DND-41 (cell line): ENCODE data around the gene MMAB.

ENCODE experiments used
- ATAC-seq: fragments of 200-7000 bp; cut with Tn5 transposase; 3 replicates; pipeline ENCODE4 v1.9.1; 2021; ENCODE audit warnings: low read depth; ENCODE audit not compliant: insufficient read depth
- DNase-seq: peaks from one replicate; pipeline ENCODE4 v3.0.0-alpha.2; 2020
- H2AFZ ChIP-seq: 2 replicates; pipeline ENCODE4 v1.6.0; 2012; ENCODE audit warnings: low read depth, low read length
- H3K27ac ChIP-seq: 2 replicates; pipeline ENCODE4 v1.5.1; 2012; ENCODE audit warnings: low read length, inconsistent platforms
- H3K27me3 ChIP-seq: fragments of 200-600 bp; sonication (generic); 2 replicates; pipeline ENCODE4 v1.6.0; 2012; ENCODE audit warnings: low read length, mild to moderate bottlenecking, inconsistent platforms; ENCODE audit not compliant: insufficient read depth, poor library complexity
- H3K36me3 ChIP-seq: 2 replicates; pipeline ENCODE4 v1.5.1; 2012; ENCODE audit warnings: low read length, inconsistent platforms; ENCODE audit not compliant: insufficient read depth
- H3K4me1 ChIP-seq: 2 replicates; pipeline ENCODE4 v1.5.1; 2012; ENCODE audit warnings: mild to moderate bottlenecking, low read length; ENCODE audit not compliant: insufficient read depth
- H3K4me2 ChIP-seq: 2 replicates; pipeline ENCODE4 v1.6.0; 2012; ENCODE audit warnings: mild to moderate bottlenecking, moderate library complexity, low read length, inconsistent platforms; ENCODE audit not compliant: insufficient read depth
- H3K4me3 ChIP-seq, 2 experiments: fragments of 200-600 bp in 1 of 2; shearing (Covaris generic) in 1 of 2; 2 replicates each; pipeline ENCODE4 v1.5.1; 2012 to 2016; ENCODE audit warnings: inconsistent platforms in 2 of 2, low read length in 2 of 2, mild to moderate bottlenecking in 2 of 2, low read depth in 1 of 2, moderate library complexity in 1 of 2
- H3K79me2 ChIP-seq: 2 replicates; pipeline ENCODE4 v1.6.0; 2012; ENCODE audit warnings: low read length, inconsistent platforms; ENCODE audit not compliant: insufficient read depth
- H3K9ac ChIP-seq: 2 replicates; pipeline ENCODE4 v1.6.0; 2012; ENCODE audit warnings: low read depth, mild to moderate bottlenecking, inconsistent platforms, low read length, moderate library complexity
- H3K9me3 ChIP-seq: 2 replicates; pipeline ENCODE4 v1.5.1; 2012; ENCODE audit warnings: low read length, moderate library complexity, mild to moderate bottlenecking, inconsistent platforms; ENCODE audit not compliant: insufficient read depth, severe bottlenecking
- H4K20me1 ChIP-seq: 2 replicates; pipeline ENCODE4 v1.6.0; 2012; ENCODE audit warnings: low read length; ENCODE audit not compliant: insufficient read depth
- CTCF ChIP-seq: IDR thresholded peaks from 2 replicates; pipeline ENCODE4 v1.5.1; 2012; ENCODE audit warnings: borderline replicate concordance, low read length, moderate library complexity, mild to moderate bottlenecking; ENCODE audit not compliant: poor library complexity, severe bottlenecking; ENCODE audit errors: extremely low read depth
- EZH2 ChIP-seq: IDR thresholded peaks from 3 replicates; pipeline ENCODE4 v1.6.1; 2012; ENCODE audit warnings: borderline replicate concordance, low read depth, mild to moderate bottlenecking, moderate library complexity, low read length, inconsistent platforms; ENCODE audit not compliant: severe bottlenecking

Gene MMAB

GRCh38 chr12:109521831-109522230 is 51.5 kb downstream of the MMAB start:
- Histone ChIP-seq H2AFZ (no peak overlapping the region), H3K4me3 (no peak overlapping the region), H4K20me1 (no peaks in the 10 kb centered on the region), H3K4me2 (no peak overlapping the region), H3K36me3 (peaks cover 85% of the 10 kb centered on the region), H3K27me3 (no peaks in the 10 kb centered on the region), H3K4me1 (no peaks in the 10 kb centered on the region), H3K27ac (no peak overlapping the region), H3K9me3 (no peaks in the 10 kb centered on the region), H3K79me2 (no peaks in the 10 kb centered on the region), H3K9ac (no peak overlapping the region)
- no peak for TF ChIP-seq CTCF
- TF ChIP-seq EZH2 = no peak
- no peak for DNase-seq
- no peak for ATAC-seq

- Histone ChIP-seq H3K9ac (no peak overlapping the region), H3K27ac (no peak overlapping the region), H3K4me3 (no peak overlapping the region)
Measured at GRCh38 chr12:109519787-109520186, 53.5 kb downstream of the MMAB start.

GRCh38 chr12:109518820-109519665 is 54.3 kb downstream of the MMAB start:
- ATAC-seq = peak; percentile 78
- H3K27ac ChIP-seq = no peak overlapping the region
- no peaks in the 10 kb centered on the region for H3K79me2 ChIP-seq
- no peak overlapping the region for H3K4me2 ChIP-seq
- no peak for TF ChIP-seq EZH2
- TF ChIP-seq CTCF = peak; percentile 92
- H3K9ac ChIP-seq = no peak overlapping the region
- H2AFZ ChIP-seq = no peak overlapping the region
- no peaks in the 10 kb centered on the region for H3K27me3 ChIP-seq
- H3K9me3 ChIP-seq = no peaks in the 10 kb centered on the region
- no peak overlapping the region for H3K4me3 ChIP-seq
- H3K36me3 ChIP-seq = peaks cover 84% of the 10 kb centered on the region
- no peaks in the 10 kb centered on the region for H4K20me1 ChIP-seq
- no peaks in the 10 kb centered on the region for H3K4me1 ChIP-seq
- peak; percentile 60 for DNase-seq

More at GRCh38 chr12:109519787-109520186, 53.5 kb downstream of the MMAB start:
- Histone ChIP-seq H3K79me2 (no peaks in the 10 kb centered on the region), H3K36me3 (peaks cover 84% of the 10 kb centered on the region), H3K4me2 (no peak overlapping the region), H3K27me3 (no peaks in the 10 kb centered on the region), H2AFZ (no peak overlapping the region), H3K4me1 (no peaks in the 10 kb centered on the region), H4K20me1 (no peaks in the 10 kb centered on the region), H3K9me3 (no peaks in the 10 kb centered on the region)
- DNase-seq (no peak), ATAC-seq (no peak)
- TF ChIP-seq CTCF (no peak), EZH2 (no peak)
